HepG2 (cell line): ENCODE results near the gene SCAMP3. TPM values are rescaled to one million over a fixed set of nuclear protein-coding genes. Genes with fewer than 3 reads are reported as not detected.

Experiments used
- DBP ChIP-seq: sonication (generic); formaldehyde crosslinking; IDR thresholded peaks from 2 replicates; pipeline ENCODE4 v1.4.0; 2020; ENCODE audit warnings: missing genetic modification reagents; ENCODE audit errors: not compliant biosample characterization
- HDAC6 ChIP-seq: fragments of 200-600 bp; sonication (generic); IDR thresholded peaks from 2 replicates; pipeline ENCODE4 v1.7.0; 2017; ENCODE audit warnings: mild to moderate bottlenecking, antibody characterized with exemption, low read length, low read depth
- HNF1A ChIP-seq, 2 experiments: sonication (generic) in 1 of 2; formaldehyde crosslinking in 1 of 2; IDR thresholded peaks; 2 replicates each; pipeline versions ENCODE4 v1.4.0 to v1.6.1; 2016 to 2020; ENCODE audit warnings: borderline replicate concordance in 1 of 2, low read depth in 1 of 2, mild to moderate bottlenecking in 1 of 2, missing genetic modification reagents in 1 of 2
- IKZF4 ChIP-seq: sonication (generic); formaldehyde crosslinking; IDR thresholded peaks from 2 replicates; pipeline ENCODE4 v1.5.1; 2020; ENCODE audit warnings: borderline replicate concordance, mild to moderate bottlenecking, low read depth, missing genetic modification reagents; ENCODE audit errors: not compliant biosample characterization
- KIAA2018 ChIP-seq: sonication (generic); formaldehyde crosslinking; IDR thresholded peaks from 2 replicates; pipeline ENCODE4 v1.5.0; 2020; ENCODE audit warnings: mild to moderate bottlenecking, missing genetic modification reagents, borderline replicate concordance
- NBN ChIP-seq: fragments of 450-650 bp; conservative IDR thresholded peaks from 2 replicates; pipeline ENCODE4 v1.6.1; 2017
- NCOA5 ChIP-seq: sonication (generic); formaldehyde crosslinking; IDR thresholded peaks from 2 replicates; pipeline ENCODE4 v1.4.0; 2020; ENCODE audit warnings: missing genetic modification reagents
- PRDM4 ChIP-seq: sonication (generic); formaldehyde crosslinking; IDR thresholded peaks from 2 replicates; pipeline ENCODE4 v1.9.0; 2021; ENCODE audit warnings: missing genetic modification reagents, borderline replicate concordance
- ZNF564 ChIP-seq: sonication (generic); formaldehyde crosslinking; IDR thresholded peaks from 2 replicates; pipeline ENCODE4 v1.8.1; 2023; ENCODE audit warnings: mild to moderate bottlenecking, missing genetic modification reagents
- ZNF598 ChIP-seq: sonication (generic); formaldehyde crosslinking; IDR thresholded peaks from 2 replicates; pipeline ENCODE4 v1.5.1; 2020; ENCODE audit warnings: mild to moderate bottlenecking, missing genetic modification reagents, borderline replicate concordance
- ZSCAN29 ChIP-seq: sonication (generic); formaldehyde crosslinking; conservative IDR thresholded peaks from 2 replicates; pipeline ENCODE4 v1.4.0; 2020; ENCODE audit warnings: mild to moderate bottlenecking, missing genetic modification reagents
- polyA plus RNA-seq, 8 experiments: library from polyadenylated mRNA; depleted of rRNA in 3 of 8; stranded (reverse) in 7 of 8; unstranded in 1 of 8; fragments of >200 nt; fragmentation: Illumina TruSeq in 4 of 8; extraction: Trizol in 4 of 8; gene quantifications; 2 replicates each; pipeline versions ENCODE4 v1.2.1 to v1.2.3, GENCODE V29; 2011 to 2016; ENCODE audit warnings: low read depth in 4 of 8, missing spikeins in 1 of 8, mixed read lengths in 1 of 8; ENCODE audit not compliant: insufficient read depth in 1 of 8
- total RNA-seq, 5 experiments: library from RNA; depleted of rRNA; stranded (reverse); fragments of >200 nt; fragmentation: Illumina TruSeq; extraction: Trizol; gene quantifications; 2 replicates each; pipeline ENCODE4 v1.2.3, GENCODE V29; 2016; ENCODE audit warnings: low read depth in 1 of 5

The SCAMP3 gene
- total and polyA plus RNA-seq, 2 of the 13 experiments (the other 11 are each of a cell fraction or from before 2014, with no cell fraction given): 46.8 to 83.3 TPM

GRCh38 chr1:155300553-155301329, 38.6 kb upstream of the SCAMP3 start (continued):
- TF ChIP-seq KIAA2018 (CRISPR knock-in tag) (no peak), HDAC6 (no peak), NCOA5 (CRISPR knock-in tag) (no peak), IKZF4 (CRISPR knock-in tag) (peak; percentile 84), ZSCAN29 (CRISPR knock-in tag) (peak; percentile 87; the same call in 1 of the 2 replicates), NBN (no peak), ZNF598 (peak; percentile 91; the same call in 1 of the 2 replicates), DBP (CRISPR knock-in tag) (no peak), ZNF564 (peak; percentile 79; the same call in 1 of the 2 replicates), PRDM4 (CRISPR knock-in tag) (no peak), HNF1A (IDR thresholded peaks at IDR 0.05; ENCODE audit: low read depth) (peak; percentile 83), HNF1A (CRISPR knock-in tag; IDR thresholded peaks at IDR 0.05; ENCODE audit: borderline replicate concordance) (peak; percentile 93)
